HFF-Myc (cell line): ENCODE data around the gene SBK3.
"Not testable (repeated sequence)": the region's sequence is repeated elsewhere in the genome, so short reads cannot be mapped to it uniquely, and the experiment has no call there.

Experiments used
- DNase-seq: peaks from one replicate; pipeline ENCODE4 v3.0.0-alpha.2; 2011; ENCODE audit warnings: low read depth; ENCODE audit errors: extremely low read depth
- H3K4me3 ChIP-seq: replicated peaks from 2 replicates; pipeline ENCODE4 v1.5.1; 2011; ENCODE audit warnings: low read depth, mild to moderate bottlenecking, control low read depth, low read length
- CTCF ChIP-seq: IDR thresholded peaks from 2 replicates; pipeline ENCODE4 v1.5.1; 2012; ENCODE audit warnings: mild to moderate bottlenecking, low read depth, low read length, control low read depth; ENCODE audit errors: missing control alignments

SBK3 gene

GRCh38 chr19:55576746-55577145 is 31.4 kb upstream of the SBK3 start:
- no peak for TF ChIP-seq CTCF
- no peak for DNase-seq
- no peak overlapping the region for H3K4me3 ChIP-seq

- H3K4me3 ChIP-seq, DNase-seq: not testable (repeated sequence)
Measured at GRCh38 chr19:55573929-55574328, 28.6 kb upstream of the SBK3 start.

GRCh38 chr19:55569477-55569876 is 24.1 kb upstream of the SBK3 start:
- not testable (repeated sequence) for DNase-seq, H3K4me3 ChIP-seq

- no peak for TF ChIP-seq CTCF
- H3K4me3 ChIP-seq, result no peak overlapping the region
- DNase-seq, result no peak
Measured at GRCh38 chr19:55567708-55568328, 22.5 kb upstream of the SBK3 start.

- no peak for TF ChIP-seq CTCF
- H3K4me3 ChIP-seq, result no peak overlapping the region
- DNase-seq, result no peak
Measured at GRCh38 chr19:55566823-55567222, 21.5 kb upstream of the SBK3 start.

- no peak overlapping the region for H3K4me3 ChIP-seq
- no peak for DNase-seq
Measured at GRCh38 chr19:55563261-55563690, 17.9 kb upstream of the SBK3 start.

GRCh38 chr19:55559684-55560083 is 14.3 kb upstream of the SBK3 start:
- TF ChIP-seq CTCF, result no peak
- no peak for DNase-seq
- H3K4me3 ChIP-seq, result no peak overlapping the region

More at GRCh38 chr19:55563261-55563690, 17.9 kb upstream of the SBK3 start:
- TF ChIP-seq CTCF, result no peak

- DNase-seq, result no peak
- no peak for TF ChIP-seq CTCF
- no peak overlapping the region for H3K4me3 ChIP-seq
Measured at GRCh38 chr19:55554741-55555152, 9.4 kb upstream of the SBK3 start.
